Erythroblast (primary cell): ENCODE data around the gene MYH7.

Experiments used
- DNase-seq, 2 experiments: peaks; one replicate each; lab custom pipeline; 2025; lab: John Stamatoyannopoulos, UW
- GATA1 ChIP-seq: IDR thresholded peaks from 2 replicates; pipeline ENCODE4 v1.6.1; 2011; ENCODE audit warnings: low read depth, mild to moderate bottlenecking, control low read depth, low read length, moderate library complexity
- POLR2A ChIP-seq: IDR thresholded peaks from 2 replicates; pipeline ENCODE4 v1.6.1; 2011; ENCODE audit warnings: mild to moderate bottlenecking, low read length

The MYH7 gene

GRCh38 chr14:23413681-23414080 is 21.8 kb downstream of the MYH7 start:
- no peak for DNase-seq
- TF ChIP-seq POLR2A (no peak), GATA1 (no peak)

DNA sequence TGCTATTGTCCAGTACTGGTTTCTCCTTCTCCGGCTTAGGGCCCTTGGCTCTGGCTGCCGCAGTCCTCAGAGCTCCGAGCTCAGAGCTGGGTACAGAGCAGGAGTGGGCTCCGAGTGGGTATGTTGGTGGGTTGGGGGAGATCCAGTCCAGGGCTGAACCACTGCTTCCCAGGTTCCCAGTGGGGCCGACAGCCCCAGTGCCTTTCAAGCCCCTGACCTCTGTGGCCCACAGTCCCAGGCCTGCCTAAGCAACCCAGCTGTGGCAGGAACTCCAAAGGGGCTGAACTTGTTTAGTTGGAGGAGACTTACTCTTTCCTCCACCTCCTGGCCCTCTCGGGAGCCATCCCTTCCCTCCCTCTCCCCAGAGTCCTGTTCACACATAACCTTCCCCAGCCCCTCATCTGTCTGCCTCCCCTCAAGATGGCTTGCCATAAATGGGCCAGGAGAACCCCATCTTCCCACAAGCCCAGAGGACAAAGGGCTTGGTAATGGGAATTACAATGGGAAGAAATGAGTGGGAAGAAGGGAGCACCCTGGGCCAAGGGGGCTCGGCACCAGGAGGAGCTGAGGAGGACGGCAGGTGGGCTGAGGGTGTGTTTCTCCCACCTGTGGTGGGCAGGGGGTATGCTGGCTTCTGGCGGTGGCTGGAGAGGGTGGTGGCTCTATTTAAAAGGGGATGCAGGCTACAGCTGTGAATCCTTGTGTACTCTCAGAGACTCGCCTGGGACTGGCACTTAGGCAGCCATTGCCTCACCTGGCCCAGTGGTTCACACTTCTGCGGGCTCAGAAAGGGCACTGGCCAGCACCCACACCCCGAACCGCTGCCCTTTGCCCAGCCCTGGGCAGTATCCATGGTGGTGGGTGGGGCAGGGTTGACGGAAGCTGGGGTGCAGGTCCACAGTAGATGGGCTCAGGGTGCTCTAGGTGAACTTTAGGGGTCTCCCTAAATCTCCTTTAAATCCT is 23.6 kb downstream of the MYH7 start:
- TF ChIP-seq POLR2A (no peak), GATA1 (no peak)
- DNase-seq, result no peak

DNA sequence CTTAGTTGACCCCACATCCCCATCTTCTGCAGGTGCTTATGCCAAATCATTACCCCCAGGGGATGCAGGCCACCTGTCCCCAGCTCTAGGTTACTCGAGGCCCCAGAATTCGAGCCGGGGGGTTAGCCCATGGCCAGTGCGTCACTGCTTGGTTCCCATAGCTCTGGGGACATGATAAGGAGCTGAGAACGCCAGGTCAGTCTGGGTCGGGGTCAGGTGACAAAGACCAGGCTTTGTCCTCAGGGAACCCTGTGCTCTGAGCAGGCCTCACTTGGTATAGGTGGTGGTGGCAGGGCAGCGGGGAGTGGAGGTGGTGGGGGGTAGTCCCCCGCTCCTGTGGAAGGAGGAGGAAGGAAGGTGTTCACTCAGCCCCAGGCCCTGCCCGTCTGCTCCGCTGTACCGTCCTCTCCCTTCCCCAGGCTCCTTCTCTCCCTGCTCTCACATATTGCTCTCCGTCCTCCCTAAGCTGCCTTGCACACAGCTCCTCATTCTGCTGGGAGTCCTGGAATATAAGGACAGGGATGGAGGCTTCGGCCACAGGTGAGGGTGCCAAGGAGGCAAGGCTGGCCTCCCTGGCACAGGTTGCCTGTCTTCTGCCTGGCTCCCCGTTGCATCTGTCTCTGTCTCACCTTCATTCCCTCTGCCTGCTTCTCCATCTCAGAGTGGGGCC is 25.4 kb downstream of the MYH7 start:
- no peak for DNase-seq
- TF ChIP-seq POLR2A, result no peak
- TF ChIP-seq GATA1, result no peak

GRCh38 chr14:23409475-23409874 is 26.0 kb downstream of the MYH7 start:
- no peak for TF ChIP-seq POLR2A
- TF ChIP-seq GATA1, result no peak
- no peak for DNase-seq

DNA sequence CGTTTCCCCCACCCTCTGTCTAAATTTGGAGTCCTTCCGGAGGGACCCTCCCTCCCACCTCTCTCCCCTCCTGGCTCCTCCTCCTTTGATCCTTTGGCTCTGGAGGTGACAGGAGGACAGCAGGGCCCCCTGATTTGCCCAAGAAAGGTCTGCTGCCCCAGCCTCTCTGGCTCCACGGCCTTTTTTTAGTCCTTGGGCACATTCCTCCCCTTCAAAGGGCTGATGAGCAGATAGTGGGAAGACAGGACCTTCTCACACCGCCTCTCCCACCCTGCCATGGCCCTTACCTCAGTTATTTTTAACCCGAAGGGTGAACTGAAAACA is 27.2 kb downstream of the MYH7 start:
- no peak for DNase-seq
- no peak for TF ChIP-seq GATA1
- TF ChIP-seq POLR2A, result no peak

DNA sequence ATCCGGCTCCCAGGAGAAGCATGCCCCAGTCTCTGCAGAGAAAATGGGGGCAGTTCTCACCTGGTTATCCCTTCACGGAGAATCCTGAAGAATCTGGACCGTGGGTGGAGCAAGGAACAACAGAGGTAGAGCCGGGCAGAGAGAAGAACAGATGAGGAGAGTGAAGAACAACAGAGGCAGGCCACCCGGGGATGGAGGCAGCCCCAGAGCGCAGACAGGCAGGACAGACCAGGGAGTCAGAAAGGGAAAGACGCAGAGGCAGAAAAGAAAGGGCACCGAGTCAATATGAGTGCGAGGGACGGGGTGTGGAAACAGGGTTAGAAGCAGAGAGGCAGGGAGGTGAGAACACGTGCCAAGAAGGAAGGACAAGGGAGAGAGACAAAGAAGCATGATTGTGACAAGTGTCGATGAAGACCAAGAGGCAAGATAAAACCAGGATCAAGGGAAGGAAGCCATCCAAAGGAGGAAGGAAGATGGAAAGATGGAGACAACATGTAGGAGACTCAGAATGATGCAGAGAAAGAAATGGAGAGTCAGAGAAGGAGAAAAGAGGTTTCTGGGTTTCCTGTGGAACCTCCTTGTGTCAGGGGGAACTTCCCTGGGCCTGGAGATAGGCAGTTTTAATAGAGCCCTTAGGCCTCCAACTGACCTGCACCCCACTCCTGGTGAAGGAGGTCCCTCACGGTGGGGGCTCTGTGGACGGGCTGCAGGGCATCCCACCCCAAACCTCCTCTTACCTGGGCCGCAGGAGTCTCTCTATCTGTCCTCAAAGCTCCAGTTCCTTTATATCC is 27.7 kb downstream of the MYH7 start, which contains the start of gene MYH6:
Gene MYH6, minus strand, starts transcription at position 758 of the 791 bp plus-strand sequence. CDS start 1,050 bp downstream, outside the sequence.
- DNase-seq, result no peak
- no peak for TF ChIP-seq GATA1
- TF ChIP-seq POLR2A, result no peak

DNA sequence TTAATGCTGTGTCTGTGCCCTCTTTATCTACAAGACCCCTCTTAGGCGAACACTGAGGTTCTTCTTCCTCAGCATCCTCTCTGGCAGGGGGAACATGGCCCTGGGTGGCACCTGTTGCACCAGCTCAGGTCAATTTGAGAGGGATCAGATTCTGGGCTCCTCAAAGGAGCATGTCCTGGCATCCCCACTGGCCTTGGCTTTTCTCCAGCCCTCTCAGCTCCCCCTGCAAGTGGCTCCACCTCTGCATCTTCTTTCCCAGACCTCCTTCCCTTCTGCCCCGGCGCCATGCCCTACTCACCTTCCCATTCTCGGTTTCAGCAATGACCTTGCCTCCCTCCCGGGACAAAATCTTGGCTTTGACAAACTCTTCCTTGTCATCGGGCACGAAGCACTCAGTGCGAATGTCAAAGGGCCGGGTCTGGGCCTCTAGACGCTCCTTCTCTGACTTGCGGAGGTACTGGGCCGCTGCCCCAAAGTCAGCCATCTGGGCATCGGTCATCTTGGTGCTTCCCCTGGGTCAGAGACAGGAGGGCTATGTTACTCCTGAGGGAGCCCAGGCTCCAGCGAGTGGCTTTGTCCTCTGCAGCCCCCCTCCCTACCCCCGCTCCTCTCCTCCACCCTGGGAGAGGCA is 28.6 kb downstream of the MYH7 start:
- TF ChIP-seq POLR2A, result no peak
- TF ChIP-seq GATA1, result no peak
- no peak for DNase-seq

GRCh38 chr14:23406244-23406643 is 29.2 kb downstream of the MYH7 start:
- no peak for DNase-seq
- TF ChIP-seq POLR2A, result no peak
- TF ChIP-seq GATA1, result no peak

GRCh38 chr14:23405516-23406025 is 29.9 kb downstream of the MYH7 start:
- TF ChIP-seq POLR2A (no peak), GATA1 (no peak)
- DNase-seq, result no peak

- TF ChIP-seq GATA1, result no peak
- no peak for TF ChIP-seq POLR2A
- no peak for DNase-seq
These were observed 30.4 kb downstream of the MYH7 start for GRCh38 chr14:23405096-23405495.

DNA sequence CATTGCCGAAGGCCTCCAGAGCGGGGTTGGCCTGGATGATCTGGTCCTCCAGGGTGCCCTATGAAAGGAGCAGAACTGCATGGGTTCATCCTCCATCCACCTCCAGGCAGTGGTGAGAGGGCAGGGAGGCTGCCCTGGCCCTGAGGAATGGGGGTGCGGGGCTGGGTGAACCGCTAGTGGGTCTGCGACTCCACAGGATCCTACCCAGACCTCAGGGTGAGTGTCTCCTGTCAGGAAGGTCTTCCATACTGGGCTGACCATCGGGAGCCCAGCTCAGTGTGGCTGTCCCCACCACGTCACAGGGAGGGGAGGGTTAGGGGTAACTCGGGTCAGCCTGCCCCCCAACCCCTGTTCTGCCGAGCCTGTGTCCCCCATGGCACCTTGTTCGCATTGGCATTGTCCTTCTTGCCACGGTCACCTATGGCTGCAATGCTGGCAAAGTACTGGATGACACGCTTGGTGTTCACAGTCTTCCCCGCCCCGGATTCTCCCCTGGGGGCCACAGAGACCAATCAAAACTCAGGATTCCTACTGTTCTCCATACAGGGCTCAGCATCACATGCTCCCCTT is 31.0 kb downstream of the MYH7 start:
- no peak for DNase-seq
- no peak for TF ChIP-seq GATA1
- no peak for TF ChIP-seq POLR2A

DNA sequence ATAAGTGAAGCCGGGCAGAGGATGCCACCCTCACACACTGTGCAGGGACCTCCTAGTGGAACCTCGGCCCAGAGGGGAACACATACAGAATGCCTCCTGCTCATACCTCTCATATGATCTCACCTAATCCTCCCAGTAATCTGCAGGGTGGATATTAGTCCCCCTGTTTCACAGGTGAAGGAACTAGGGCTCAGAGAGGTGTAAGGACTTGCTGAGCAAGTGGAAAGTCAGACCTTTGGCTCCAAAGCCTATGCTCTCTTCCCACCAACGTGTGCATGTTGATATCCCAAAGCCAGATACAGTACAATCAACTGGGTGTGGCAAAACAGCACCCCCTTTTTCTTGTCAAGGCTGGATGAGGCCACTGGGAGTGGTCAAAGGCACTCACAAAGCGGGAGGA is 31.6 kb downstream of the MYH7 start:
- DNase-seq, result no peak
- TF ChIP-seq GATA1 (no peak), POLR2A (no peak)

DNA sequence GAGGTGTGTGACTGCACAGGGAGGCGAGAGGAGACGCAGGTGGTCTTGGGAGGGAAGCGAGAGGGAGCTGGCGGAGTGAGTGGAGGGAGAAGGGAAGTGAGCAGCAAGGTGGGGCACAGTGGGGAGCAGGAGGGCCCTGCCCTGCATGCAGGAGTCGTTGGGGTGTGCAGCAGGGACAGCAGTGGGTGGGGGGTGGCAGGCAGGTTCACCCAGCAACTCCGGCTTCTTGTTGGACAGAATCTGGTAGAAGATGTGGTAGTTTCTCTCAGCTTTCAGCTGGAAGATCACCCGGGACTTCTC is 32.4 kb downstream of the MYH7 start:
- TF ChIP-seq GATA1 (no peak), POLR2A (no peak)

More for the DNA sequence above, 32.4 kb downstream of the MYH7 start:
- DNase-seq, result no peak
